HepG2 (cell line): ENCODE data around the gene B3GNT9. TPM values are rescaled to one million over a fixed set of nuclear protein-coding genes. Genes with fewer than 3 reads are reported as not detected.
A peak's percentile ranks its signal among the peaks of the same experiment; 100 is the strongest.

ENCODE experiments used
- ATAC-seq: fragments of 200-7000 bp; cut with Tn5 transposase; 3 replicates; pipeline ENCODE4 v1.9.1; 2020; ENCODE audit warnings: mild to moderate bottlenecking, moderate library complexity
- BruUV-seq: library from RNA; stranded (reverse); fragments of 400-500 nt; replicated peaks from 2 replicates; lab custom pipeline; 2021; lab: Mats Ljungman, UMichigan
- CTCF ChIA-PET: fragments of 300-600 bp; formaldehyde crosslinking; extraction: SDS; loops from one replicate; lab custom pipeline; 2021; ENCODE audit warnings: low total read pairs, inconsistent platforms, low intra/inter-chr PET ratio; lab: Yijun Ruan, JAX
- POLR2A ChIA-PET: fragments of 350-600 bp; sonication (Branson Sonifier 250); formaldehyde crosslinking; loops from one replicate; lab custom pipeline; 2020; ENCODE audit warnings: antibody characterized with exemption, inconsistent platforms; lab: Yijun Ruan, JAX
- DNase-seq: peaks from one replicate; pipeline ENCODE4 v3.0.0-alpha.2; 2015; ENCODE audit warnings: low spot score
- FAIRE-seq: peaks from 3 replicates; lab custom pipeline; 2011; peaks lifted over from hg19 to GRCh38; lab: Jason Lieb, UNC
- H2AFZ ChIP-seq: one replicate; pipeline ENCODE4 v1.6.1; 2011; ENCODE audit warnings: low read length, inconsistent platforms
- H3K27ac ChIP-seq: fragments of 300-600 bp; 3 replicates; pipeline ENCODE4 v1.8.0; 2011; ENCODE audit warnings: mixed run types, mild to moderate bottlenecking, mixed read lengths, low read length, inconsistent platforms; ENCODE audit not compliant: insufficient read depth; ENCODE audit errors: extremely low read length
- H3K27me3 ChIP-seq, 2 experiments: fragments of 200-600 bp in 1 of 2; 2 replicates in 1 of 2; 3 replicates in 1 of 2; pipeline versions ENCODE4 v1.6.0 to v1.8.0; 2011; ENCODE audit warnings: low read length in 2 of 2, mild to moderate bottlenecking in 2 of 2, moderate library complexity in 2 of 2, inconsistent platforms in 1 of 2; ENCODE audit not compliant: insufficient read depth in 2 of 2, control insufficient read depth in 1 of 2
- H3K36me3 ChIP-seq, 2 experiments: fragments of 200-600 bp in 1 of 2; replicated peaks in 1 of 2; 2 replicates in 1 of 2; 3 replicates in 1 of 2; pipeline versions ENCODE4 v1.5.1 to v1.8.0; 2011; ENCODE audit warnings: low read length in 2 of 2, inconsistent platforms in 1 of 2; ENCODE audit not compliant: insufficient read depth in 2 of 2, control insufficient read depth in 1 of 2
- H3K4me1 ChIP-seq: 2 replicates; pipeline ENCODE4 v1.5.1; 2012; ENCODE audit warnings: low read length, inconsistent platforms; ENCODE audit not compliant: insufficient read depth
- H3K4me2 ChIP-seq: 2 replicates; pipeline ENCODE4 v1.6.0; 2011; ENCODE audit warnings: low read depth, low read length, inconsistent platforms
- H3K4me3 ChIP-seq, 3 experiments: fragments of 200-600 bp in 1 of 3; sonication (generic), shearing (Covaris generic) in 1 of 3; replicated peaks in 1 of 3; 2 replicates each; pipeline ENCODE4 v1.5.1; 2011 to 2016; ENCODE audit warnings: low read length in 3 of 3, inconsistent platforms in 2 of 3, low read depth in 2 of 3, mild to moderate bottlenecking in 2 of 3, control low read depth in 1 of 3, mixed read lengths in 1 of 3; ENCODE audit not compliant: insufficient read depth in 1 of 3
- H3K79me2 ChIP-seq: one replicate; pipeline ENCODE4 v1.6.1; 2011; ENCODE audit warnings: low read length, inconsistent platforms; ENCODE audit not compliant: insufficient read depth
- H3K9ac ChIP-seq: 2 replicates; pipeline ENCODE4 v1.6.0; 2011; ENCODE audit warnings: mild to moderate bottlenecking, low read depth, low read length, inconsistent platforms; ENCODE audit not compliant: insufficient read depth
- H3K9me3 ChIP-seq: 2 replicates; pipeline ENCODE4 v1.5.1; 2012; ENCODE audit warnings: mild to moderate bottlenecking, low read length
- H4K20me1 ChIP-seq: 2 replicates; pipeline ENCODE4 v1.6.0; 2011; ENCODE audit warnings: inconsistent platforms, mild to moderate bottlenecking, low read length, moderate library complexity; ENCODE audit not compliant: insufficient read depth
- DR1 ChIP-seq: sonication (generic); formaldehyde crosslinking; IDR thresholded peaks from 2 replicates; pipeline ENCODE4 v1.8.0; 2021; ENCODE audit warnings: mild to moderate bottlenecking, missing genetic modification reagents, inconsistent platforms
- HNF1A ChIP-seq, 2 experiments: sonication (generic) in 1 of 2; formaldehyde crosslinking in 1 of 2; IDR thresholded peaks; 2 replicates each; pipeline versions ENCODE4 v1.4.0 to v1.6.1; 2016 to 2020; ENCODE audit warnings: borderline replicate concordance in 1 of 2, low read depth in 1 of 2, mild to moderate bottlenecking in 1 of 2, missing genetic modification reagents in 1 of 2
- PREB ChIP-seq: sonication (generic); formaldehyde crosslinking; IDR thresholded peaks from 2 replicates; pipeline ENCODE4 v1.4.0; 2020; ENCODE audit warnings: missing genetic modification reagents
- REL ChIP-seq: sonication (generic); formaldehyde crosslinking; conservative IDR thresholded peaks from 2 replicates; pipeline ENCODE4 v1.8.0; 2022; ENCODE audit warnings: mild to moderate bottlenecking, missing genetic modification reagents, moderate library complexity
- STAG1 ChIP-seq: sonication (generic); formaldehyde crosslinking; IDR thresholded peaks from 2 replicates; pipeline ENCODE4 v1.4.0; 2020; ENCODE audit warnings: missing genetic modification reagents
- ZNF280D ChIP-seq: sonication (generic); formaldehyde crosslinking; IDR thresholded peaks from 2 replicates; pipeline ENCODE4 v1.5.1; 2020; ENCODE audit warnings: mild to moderate bottlenecking, missing genetic modification reagents
- ZNF441 ChIP-seq: sonication (generic); formaldehyde crosslinking; IDR thresholded peaks from 2 replicates; pipeline ENCODE4 v1.7.0; 2021; ENCODE audit warnings: missing genetic modification reagents, borderline replicate concordance
- ZNF569 ChIP-seq: sonication (generic); formaldehyde crosslinking; IDR thresholded peaks from 2 replicates; pipeline ENCODE4 v1.5.0; 2020; ENCODE audit warnings: mild to moderate bottlenecking, missing genetic modification reagents, moderate library complexity, borderline replicate concordance
- ZNF766 ChIP-seq: sonication (generic); formaldehyde crosslinking; IDR thresholded peaks from 2 replicates; pipeline ENCODE4 v1.5.0; 2020; ENCODE audit warnings: missing genetic modification reagents, borderline replicate concordance
- in situ Hi-C: cut with HindIII; loops from 2 replicates; pipeline ENCODE4 v1.10.0; 2017; ENCODE audit warnings: low pct_unique_long_range_greater_than_20kb; ENCODE audit not compliant: extremely low pct_ligation_motif_present
- intact Hi-C: fragments of 100-400 bp; cut with micrococcal nuclease; formaldehyde crosslinking; loops from one replicate; pipeline ENCODE4 v1.10.0; 2022; ENCODE audit not compliant: unreplicated experiment
- polyA plus RNA-seq, 8 experiments: library from polyadenylated mRNA; depleted of rRNA in 3 of 8; stranded (reverse) in 7 of 8; unstranded in 1 of 8; fragments of >200 nt; fragmentation: Illumina TruSeq in 4 of 8; extraction: Trizol in 4 of 8; gene quantifications; 2 replicates each; pipeline versions ENCODE4 v1.2.1 to v1.2.3, GENCODE V29; 2011 to 2016; ENCODE audit warnings: low read depth in 4 of 8, missing spikeins in 1 of 8, mixed read lengths in 1 of 8; ENCODE audit not compliant: insufficient read depth in 1 of 8
- total RNA-seq, 5 experiments: library from RNA; depleted of rRNA; stranded (reverse); fragments of >200 nt; fragmentation: Illumina TruSeq; extraction: Trizol; gene quantifications; 2 replicates each; pipeline ENCODE4 v1.2.3, GENCODE V29; 2016; ENCODE audit warnings: low read depth in 1 of 5

Gene B3GNT9
- total and polyA plus RNA-seq, 2 of the 13 experiments (the other 11 are each of a cell fraction or from before 2014, with no cell fraction given), result 1.5 to 3.1 TPM

GRCh38 chr16:67194260-67194659 lies 43.5 kb upstream of the B3GNT9 start (continued):
- no peak for TF ChIP-seq HNF1A (IDR thresholded peaks at IDR 0.05; ENCODE audit: low read depth)
- no peak for TF ChIP-seq HNF1A (CRISPR knock-in tag; IDR thresholded peaks at IDR 0.05; ENCODE audit: borderline replicate concordance)
- TF ChIP-seq PREB (CRISPR knock-in tag), result no peak
- no peak for TF ChIP-seq STAG1 (CRISPR knock-in tag)
- TF ChIP-seq DR1 (CRISPR knock-in tag), result no peak
- TF ChIP-seq, all 625 proteins: peak for 3

- no peak for TF ChIP-seq ZNF569
- TF ChIP-seq REL (CRISPR knock-in tag), result 0 out of 2 replicates have a peak, but pooled peaks have one; percentile 3
- 0 out of 2 replicates have a peak, but pooled peaks have one; percentile 36 for TF ChIP-seq ZNF280D
- TF ChIP-seq ZNF766 (CRISPR knock-in tag), result no peak
- TF ChIP-seq ZNF441 (CRISPR knock-in tag), result no peak
- H4K20me1 ChIP-seq, result no peaks in the 10 kb centered on the region; the same call in 1 of the 2 replicates
- H3K27me3 ChIP-seq, result peaks cover 2 to 12% of the 10 kb centered on the region in 2 experiments; a peak in 2 of 5 replicates
- intact Hi-C loops, result loop anchor here (2.0 kb wide), 1 partner anchor 53 kb away; the partner anchor contains the start of gene FHOD1
- no peaks in the 10 kb centered on the region for H3K9me3 ChIP-seq
- BruUV-seq, result no TSS peak
- FAIRE-seq, result no peak
- H3K4me1 ChIP-seq, result peaks cover 38% of the 10 kb centered on the region
- no peak for DNase-seq
- H3K79me2 ChIP-seq, result peaks cover 21% of the 10 kb centered on the region
- peaks cover 32 to 50% of the 10 kb centered on the region in 2 experiments for H3K36me3 ChIP-seq
- ChIA-PET CTCF (no interaction called here), POLR2A (interaction anchor here (1.0 to 1.9 kb wide), 5 partner anchors 15 to 54 kb away, joined by 3 to 8 read pairs (median 6); partner anchors contain the start of genes FHOD1, NOL3 and TMEM208)
- peak overlapping the region; percentile 84 to 99 (median 97) for H3K4me3 ChIP-seq
- H3K9ac ChIP-seq, result peak overlapping the region; percentile 98
- ATAC-seq, result no peak
- no peak overlapping the region for H2AFZ ChIP-seq
- in situ Hi-C loops, result no loop called here
- no peak overlapping the region for H3K27ac ChIP-seq
- peak overlapping the region; percentile 97 for H3K4me2 ChIP-seq
Observed at GRCh38 chr16:67193536-67193935, 42.7 kb upstream of the B3GNT9 start.
